GM21723 (cell line): ENCODE measurements around the gene STAT6.

Experiments
- ATAC-seq: cut with Tn5 transposase; IDR thresholded peaks from one replicate; pipeline ENCODE4 v1.9.1; 2021; ENCODE audit warnings: mild to moderate bottlenecking, moderate library complexity; ENCODE audit not compliant: unreplicated experiment

Gene STAT6, protein sequence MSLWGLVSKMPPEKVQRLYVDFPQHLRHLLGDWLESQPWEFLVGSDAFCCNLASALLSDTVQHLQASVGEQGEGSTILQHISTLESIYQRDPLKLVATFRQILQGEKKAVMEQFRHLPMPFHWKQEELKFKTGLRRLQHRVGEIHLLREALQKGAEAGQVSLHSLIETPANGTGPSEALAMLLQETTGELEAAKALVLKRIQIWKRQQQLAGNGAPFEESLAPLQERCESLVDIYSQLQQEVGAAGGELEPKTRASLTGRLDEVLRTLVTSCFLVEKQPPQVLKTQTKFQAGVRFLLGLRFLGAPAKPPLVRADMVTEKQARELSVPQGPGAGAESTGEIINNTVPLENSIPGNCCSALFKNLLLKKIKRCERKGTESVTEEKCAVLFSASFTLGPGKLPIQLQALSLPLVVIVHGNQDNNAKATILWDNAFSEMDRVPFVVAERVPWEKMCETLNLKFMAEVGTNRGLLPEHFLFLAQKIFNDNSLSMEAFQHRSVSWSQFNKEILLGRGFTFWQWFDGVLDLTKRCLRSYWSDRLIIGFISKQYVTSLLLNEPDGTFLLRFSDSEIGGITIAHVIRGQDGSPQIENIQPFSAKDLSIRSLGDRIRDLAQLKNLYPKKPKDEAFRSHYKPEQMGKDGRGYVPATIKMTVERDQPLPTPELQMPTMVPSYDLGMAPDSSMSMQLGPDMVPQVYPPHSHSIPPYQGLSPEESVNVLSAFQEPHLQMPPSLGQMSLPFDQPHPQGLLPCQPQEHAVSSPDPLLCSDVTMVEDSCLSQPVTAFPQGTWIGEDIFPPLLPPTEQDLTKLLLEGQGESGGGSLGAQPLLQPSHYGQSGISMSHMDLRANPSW

GRCh38 chr12:57111031-57111734 is at the start of gene STAT6:
TSS of gene STAT6 (minus strand) at chr12:57111362. CDS start at chr12:57108278, 3,084 bp downstream.
- peak; percentile 61 for ATAC-seq

DNA sequence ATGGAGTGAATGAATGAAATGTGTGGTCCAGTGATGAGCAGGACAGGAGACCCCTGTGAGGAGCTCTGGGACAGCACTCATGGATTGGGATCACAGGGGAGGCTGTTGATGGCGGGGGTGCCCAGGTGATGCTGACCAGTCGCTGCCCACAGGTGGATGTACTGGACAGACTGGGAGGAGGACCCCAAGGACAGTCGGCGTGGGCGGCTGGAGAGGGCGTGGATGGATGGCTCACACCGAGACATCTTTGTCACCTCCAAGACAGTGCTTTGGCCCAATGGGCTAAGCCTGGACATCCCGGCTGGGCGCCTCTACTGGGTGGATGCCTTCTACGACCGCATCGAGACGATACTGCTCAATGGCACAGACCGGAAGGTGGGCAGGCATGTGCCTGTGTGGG is 49.6 kb upstream of the STAT6 start:
- ATAC-seq: no peak

GRCh38 chr12:57160040-57160439 is 48.9 kb upstream of the STAT6 start:
- no peak for ATAC-seq

GRCh38 chr12:57159311-57159710 is 48.1 kb upstream of the STAT6 start:
- ATAC-seq: no peak

DNA sequence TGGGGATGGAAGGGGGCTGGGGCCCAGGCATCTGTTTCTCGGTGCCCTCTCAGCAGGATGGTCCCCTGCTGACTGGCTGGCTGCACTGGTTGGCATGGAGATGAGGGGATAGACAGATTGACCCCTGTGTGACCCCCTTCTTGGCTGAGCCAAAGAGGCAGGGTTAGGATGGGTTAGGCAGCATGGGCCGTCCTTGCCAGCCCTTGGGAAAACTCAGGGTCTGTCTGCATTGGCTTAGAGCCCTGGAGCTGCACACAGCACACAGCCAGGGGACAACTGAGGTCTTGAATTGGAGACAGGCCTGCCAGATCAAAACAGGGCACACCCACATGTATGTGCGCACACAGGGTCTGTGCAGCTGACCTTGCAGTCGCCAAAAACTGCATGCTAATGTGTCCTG is 47.5 kb upstream of the STAT6 start:
- no peak for ATAC-seq

DNA sequence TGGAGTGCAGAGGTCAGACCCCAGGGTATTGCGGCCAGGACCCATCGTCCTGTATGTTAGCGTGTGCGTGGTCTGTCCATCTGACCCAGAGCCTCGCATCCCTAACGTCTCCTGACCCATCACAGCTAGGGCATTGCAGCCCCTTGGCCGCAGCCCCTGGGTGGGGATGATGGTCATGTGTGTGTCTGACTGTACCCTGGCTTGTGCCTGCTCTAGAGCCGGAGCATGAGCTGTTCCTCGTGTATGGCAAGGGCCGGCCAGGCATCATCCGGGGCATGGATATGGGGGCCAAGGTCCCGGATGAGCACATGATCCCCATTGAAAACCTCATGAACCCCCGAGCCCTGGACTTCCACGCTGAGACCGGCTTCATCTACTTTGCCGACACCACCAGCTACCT is 47.0 kb upstream of the STAT6 start:
- ATAC-seq: no peak

GRCh38 chr12:57157588-57158173 is 46.5 kb upstream of the STAT6 start:
- no peak for ATAC-seq

- ATAC-seq: no peak
Observed at GRCh38 chr12:57156701-57157403, 45.7 kb upstream of the STAT6 start.

DNA sequence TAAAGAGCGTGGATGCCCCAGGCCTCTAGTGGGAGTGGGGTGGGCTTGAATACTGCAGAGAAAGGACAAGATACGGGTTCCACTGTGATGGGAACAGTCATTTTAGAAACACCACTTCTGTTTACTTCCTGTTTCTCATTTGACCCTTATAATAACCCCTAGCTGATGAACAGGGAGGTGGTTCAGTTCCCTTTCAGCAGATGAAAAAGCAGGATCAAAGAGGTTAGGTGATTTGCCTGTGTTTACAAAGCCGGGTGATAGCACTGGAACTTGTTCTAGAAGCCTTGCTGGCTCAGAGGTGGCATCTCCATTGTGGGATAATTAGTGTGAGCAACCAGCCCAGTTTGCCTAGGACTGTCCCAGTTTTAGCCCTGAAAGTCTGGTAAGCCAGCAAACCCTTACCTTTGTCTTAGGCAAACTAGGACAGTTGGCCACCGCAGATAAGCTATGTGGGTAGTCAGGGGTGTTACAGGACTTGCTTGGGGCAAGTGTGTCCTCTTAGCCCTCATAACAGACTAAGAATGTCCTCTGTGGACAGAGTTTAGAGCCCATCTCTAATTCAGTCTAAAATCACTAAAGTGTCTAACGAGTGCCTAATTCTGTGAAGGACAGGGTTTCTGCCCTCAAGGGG is 43.8 kb upstream of the STAT6 start:
- no peak for ATAC-seq

GRCh38 chr12:57154076-57154475 is 42.9 kb upstream of the STAT6 start:
- no peak for ATAC-seq

DNA sequence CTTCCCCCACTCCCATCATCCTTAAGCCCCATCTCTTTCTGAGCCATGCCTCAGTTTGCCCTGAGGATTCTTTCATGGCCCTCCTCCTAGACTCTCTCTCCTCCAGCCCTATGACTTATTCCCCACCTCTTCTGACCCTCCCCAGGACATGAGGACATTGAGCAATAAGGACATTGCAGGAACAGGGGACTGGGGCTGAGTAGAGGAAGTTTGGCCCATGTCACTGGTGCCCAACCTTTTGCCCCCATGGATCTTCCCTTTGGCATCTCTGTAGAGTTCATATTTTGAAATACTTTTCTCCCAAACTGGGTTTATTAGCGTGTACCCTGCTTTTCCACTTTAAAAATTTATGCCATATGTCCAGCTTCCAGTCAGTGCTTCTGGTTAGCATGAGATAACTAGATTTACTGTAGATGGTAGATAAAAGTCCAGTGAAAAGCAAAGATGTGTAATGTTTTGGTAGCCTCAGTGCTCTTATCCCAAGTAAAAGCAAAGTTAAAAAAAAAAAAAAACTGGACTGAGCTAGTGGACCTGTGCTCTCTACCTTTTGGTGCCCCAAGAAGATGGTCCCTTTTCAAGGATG is 42.3 kb upstream of the STAT6 start:
- ATAC-seq: no peak

DNA sequence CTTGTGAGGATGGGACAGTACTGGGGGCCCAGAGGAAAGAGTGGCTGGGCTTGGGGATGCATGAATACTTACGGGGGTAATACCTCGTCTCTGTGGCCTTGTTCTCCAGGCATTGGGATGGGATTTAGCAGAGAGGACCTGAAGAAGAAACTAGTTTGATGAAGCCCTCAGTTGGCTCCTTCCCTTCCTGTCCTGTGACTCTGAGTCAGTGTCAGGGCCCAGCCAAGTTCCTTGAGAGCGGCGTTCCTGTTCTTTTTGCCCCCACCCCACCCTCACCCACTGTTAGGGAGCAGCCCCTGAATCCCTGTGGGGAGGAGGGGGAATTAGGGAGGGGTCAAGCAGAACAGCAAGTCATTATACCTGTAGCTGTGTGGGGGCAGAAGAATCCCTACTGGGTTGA is 41.5 kb upstream of the STAT6 start:
- ATAC-seq: no peak

- ATAC-seq: no peak
Observed at GRCh38 chr12:57151741-57152630, 40.8 kb upstream of the STAT6 start.

GRCh38 chr12:57150400-57151000 is 39.3 kb upstream of the STAT6 start:
- ATAC-seq: no peak

DNA sequence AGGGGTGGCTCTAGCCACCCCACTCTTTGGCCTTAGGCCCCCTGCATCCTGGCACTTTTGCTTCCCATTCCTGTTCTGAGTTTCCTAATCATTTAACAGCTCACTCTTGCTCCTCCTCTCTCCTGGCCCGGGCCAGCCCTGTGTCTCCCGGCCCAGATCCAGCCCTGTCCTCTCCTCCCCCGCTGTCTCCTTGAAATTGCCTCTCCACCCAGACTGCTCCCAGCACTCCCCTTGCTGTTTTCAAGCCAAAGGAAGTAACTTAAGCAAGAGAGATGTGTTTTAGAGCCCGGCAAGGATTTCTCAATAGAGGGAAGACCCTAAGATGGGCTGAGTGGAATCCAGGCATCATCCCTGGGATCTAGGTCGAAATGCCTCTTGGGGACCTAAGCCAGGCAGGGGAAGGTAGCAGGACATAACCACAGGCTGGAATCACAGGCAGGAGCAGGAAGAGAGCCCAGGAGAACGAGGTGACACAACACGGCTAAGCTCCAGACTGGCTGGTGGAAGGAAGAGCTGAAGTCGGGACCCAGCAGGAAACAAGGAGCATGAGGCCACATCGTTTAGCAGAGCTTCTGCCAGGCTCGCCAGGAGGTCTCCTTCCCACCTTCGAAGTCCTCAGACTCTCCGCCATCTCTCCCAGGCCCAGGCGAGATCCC is 38.2 kb upstream of the STAT6 start:
- no peak for ATAC-seq

DNA sequence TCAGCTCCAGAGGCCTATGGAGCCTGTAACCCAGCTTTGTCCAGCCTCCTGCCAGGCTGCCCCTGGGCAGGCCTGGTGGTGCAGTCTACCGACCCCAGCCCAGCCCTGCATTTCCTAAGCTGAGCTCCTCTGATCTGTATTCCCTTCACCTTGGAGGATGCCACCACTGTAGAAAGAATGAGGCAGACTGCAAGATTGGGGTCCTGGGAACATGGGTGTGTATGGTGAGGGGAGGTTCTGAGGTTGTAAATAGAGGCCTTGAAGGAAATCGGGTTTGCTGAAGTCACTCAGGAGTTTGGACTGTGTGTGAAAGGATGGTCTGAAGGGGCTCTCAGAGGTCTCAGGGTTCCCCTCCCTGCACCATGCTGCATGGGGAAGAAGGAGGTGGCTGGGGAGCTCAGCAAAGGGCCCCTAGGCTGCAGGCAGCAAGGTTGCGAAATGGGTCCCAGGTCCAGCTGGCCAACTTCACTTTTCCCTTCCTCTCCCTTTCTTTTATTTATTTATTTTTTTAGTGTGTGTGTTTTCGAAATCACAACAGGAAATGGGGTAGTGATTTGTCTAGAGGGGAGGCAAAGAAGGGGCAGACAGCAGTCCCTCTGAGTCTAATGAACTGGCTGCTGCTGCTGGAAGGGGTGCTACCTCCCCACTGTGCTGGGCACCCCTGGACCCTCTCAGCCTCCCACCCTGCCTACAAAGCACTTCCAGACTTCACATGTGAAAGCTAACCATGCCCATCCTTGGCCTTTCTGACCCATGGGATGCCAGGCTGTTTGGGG is 37.5 kb upstream of the STAT6 start:
- ATAC-seq: no peak
